Loucy (cell line): Measurements from ENCODE around the gene MYOD1.

Experiments
- H2AFZ ChIP-seq: fragments of 200-600 bp; sonication (generic); 2 replicates; pipeline ENCODE4 v1.6.0; 2016; ENCODE audit warnings: antibody characterized with exemption, mild to moderate bottlenecking, low read length, moderate library complexity
- H3F3A ChIP-seq: fragments of 200-600 bp; 2 replicates; pipeline ENCODE4 v1.6.0; 2016; ENCODE audit warnings: antibody characterized with exemption, low read depth, mild to moderate bottlenecking
- H3K27me3 ChIP-seq: fragments of 200-600 bp; sonication (generic); 2 replicates; pipeline ENCODE4 v1.6.1; 2014; ENCODE audit warnings: low read length, mild to moderate bottlenecking; ENCODE audit not compliant: insufficient read depth, poor library complexity, severe bottlenecking
- H3K36me3 ChIP-seq: fragments of 200-600 bp; sonication (generic); 2 replicates; pipeline ENCODE4 v1.6.1; 2016; ENCODE audit warnings: low read length; ENCODE audit not compliant: insufficient read depth
- H3K4me1 ChIP-seq: fragments of 200-600 bp; sonication (generic); 2 replicates; pipeline ENCODE4 v1.5.1; 2014; ENCODE audit warnings: low read length, mild to moderate bottlenecking; ENCODE audit not compliant: insufficient read depth, poor library complexity, severe bottlenecking
- H3K4me2 ChIP-seq: fragments of 200-600 bp; sonication (generic); 2 replicates; pipeline ENCODE4 v1.6.0; 2014; ENCODE audit warnings: antibody characterized with exemption, low read length, low read depth, mild to moderate bottlenecking; ENCODE audit not compliant: poor library complexity, severe bottlenecking
- H3K4me3 ChIP-seq: fragments of 200-600 bp; sonication (generic); 2 replicates; pipeline ENCODE4 v1.5.1; 2014; ENCODE audit warnings: low read length, mild to moderate bottlenecking, mixed read lengths; ENCODE audit not compliant: poor library complexity, severe bottlenecking
- H3K79me2 ChIP-seq: fragments of 200-600 bp; sonication (generic); 2 replicates; pipeline ENCODE4 v1.6.1; 2014; ENCODE audit warnings: low read length; ENCODE audit not compliant: insufficient read depth
- H3K9ac ChIP-seq: fragments of 200-600 bp; sonication (generic); 2 replicates; pipeline ENCODE4 v1.6.0; 2014; ENCODE audit warnings: mild to moderate bottlenecking, low read depth, low read length, moderate library complexity; ENCODE audit not compliant: poor library complexity, severe bottlenecking
- H3K9me2 ChIP-seq: fragments of 200-600 bp; sonication (generic); replicated peaks from 2 replicates; pipeline ENCODE4 v1.6.1; 2016; ENCODE audit warnings: low read depth, low read length, mixed read lengths
- H3K9me3 ChIP-seq: fragments of 200-600 bp; sonication (generic); 2 replicates; pipeline ENCODE4 v1.6.1; 2014; ENCODE audit warnings: mild to moderate bottlenecking, antibody characterized with exemption, low read length, low read depth; ENCODE audit not compliant: insufficient read depth
- H4K20me1 ChIP-seq: fragments of 200-600 bp; sonication (generic); 2 replicates; pipeline ENCODE4 v1.6.0; 2014; ENCODE audit warnings: antibody characterized with exemption, low read length, mild to moderate bottlenecking; ENCODE audit not compliant: insufficient read depth, poor library complexity, severe bottlenecking
- EZH2phosphoT487 ChIP-seq: fragments of 200-600 bp; IDR thresholded peaks from 2 replicates; pipeline ENCODE4 v1.6.1; 2018; ENCODE audit warnings: antibody characterized with exemption, mild to moderate bottlenecking, moderate library complexity, borderline replicate concordance
- TF ChIP-seq, protein P1 (sequence below): fragments of 200-600 bp; sonication (generic); conservative IDR thresholded peaks from 2 replicates; pipeline ENCODE4 v1.5.1; 2014; ENCODE audit warnings: mild to moderate bottlenecking, antibody characterized with exemption, low read length

The MYOD1 gene

DNA sequence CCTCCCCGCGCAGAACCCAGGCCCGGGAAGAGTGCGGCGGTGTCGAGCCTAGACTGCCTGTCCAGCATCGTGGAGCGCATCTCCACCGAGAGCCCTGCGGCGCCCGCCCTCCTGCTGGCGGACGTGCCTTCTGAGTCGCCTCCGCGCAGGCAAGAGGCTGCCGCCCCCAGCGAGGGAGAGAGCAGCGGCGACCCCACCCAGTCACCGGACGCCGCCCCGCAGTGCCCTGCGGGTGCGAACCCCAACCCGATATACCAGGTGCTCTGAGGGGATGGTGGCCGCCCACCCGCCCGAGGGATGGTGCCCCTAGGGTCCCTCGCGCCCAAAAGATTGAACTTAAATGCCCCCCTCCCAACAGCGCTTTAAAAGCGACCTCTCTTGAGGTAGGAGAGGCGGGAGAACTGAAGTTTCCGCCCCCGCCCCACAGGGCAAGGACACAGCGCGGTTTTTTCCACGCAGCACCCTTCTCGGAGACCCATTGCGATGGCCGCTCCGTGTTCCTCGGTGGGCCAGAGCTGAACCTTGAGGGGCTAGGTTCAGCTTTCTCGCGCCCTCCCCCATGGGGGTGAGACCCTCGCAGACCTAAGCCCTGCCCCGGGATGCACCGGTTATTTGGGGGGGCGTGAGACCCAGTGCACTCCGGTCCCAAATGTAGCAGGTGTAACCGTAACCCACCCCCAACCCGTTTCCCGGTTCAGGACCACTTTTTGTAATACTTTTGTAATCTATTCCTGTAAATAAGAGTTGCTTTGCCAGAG is 2.0 kb downstream of the MYOD1 start:
- no peaks in the 10 kb centered on the region for H3F3A ChIP-seq
- H3K36me3 ChIP-seq, result no peaks in the 10 kb centered on the region
- H4K20me1 ChIP-seq, result no peaks in the 10 kb centered on the region
- TF ChIP-seq, protein P1, sequence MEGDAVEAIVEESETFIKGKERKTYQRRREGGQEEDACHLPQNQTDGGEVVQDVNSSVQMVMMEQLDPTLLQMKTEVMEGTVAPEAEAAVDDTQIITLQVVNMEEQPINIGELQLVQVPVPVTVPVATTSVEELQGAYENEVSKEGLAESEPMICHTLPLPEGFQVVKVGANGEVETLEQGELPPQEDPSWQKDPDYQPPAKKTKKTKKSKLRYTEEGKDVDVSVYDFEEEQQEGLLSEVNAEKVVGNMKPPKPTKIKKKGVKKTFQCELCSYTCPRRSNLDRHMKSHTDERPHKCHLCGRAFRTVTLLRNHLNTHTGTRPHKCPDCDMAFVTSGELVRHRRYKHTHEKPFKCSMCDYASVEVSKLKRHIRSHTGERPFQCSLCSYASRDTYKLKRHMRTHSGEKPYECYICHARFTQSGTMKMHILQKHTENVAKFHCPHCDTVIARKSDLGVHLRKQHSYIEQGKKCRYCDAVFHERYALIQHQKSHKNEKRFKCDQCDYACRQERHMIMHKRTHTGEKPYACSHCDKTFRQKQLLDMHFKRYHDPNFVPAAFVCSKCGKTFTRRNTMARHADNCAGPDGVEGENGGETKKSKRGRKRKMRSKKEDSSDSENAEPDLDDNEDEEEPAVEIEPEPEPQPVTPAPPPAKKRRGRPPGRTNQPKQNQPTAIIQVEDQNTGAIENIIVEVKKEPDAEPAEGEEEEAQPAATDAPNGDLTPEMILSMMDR, result no peak
- TF ChIP-seq EZH2phosphoT487, result no peak
- no peak overlapping the region for H3K4me3 ChIP-seq
- H2AFZ ChIP-seq, result no peak overlapping the region
- no peaks in the 10 kb centered on the region for H3K27me3 ChIP-seq
- H3K4me1 ChIP-seq, result no peaks in the 10 kb centered on the region
- H3K9ac ChIP-seq, result no peak overlapping the region
- H3K9me3 ChIP-seq, result no peaks in the 10 kb centered on the region
- H3K79me2 ChIP-seq, result no peaks in the 10 kb centered on the region
- H3K4me2 ChIP-seq, result no peak overlapping the region
- no peaks in the 10 kb centered on the region for H3K9me2 ChIP-seq

DNA sequence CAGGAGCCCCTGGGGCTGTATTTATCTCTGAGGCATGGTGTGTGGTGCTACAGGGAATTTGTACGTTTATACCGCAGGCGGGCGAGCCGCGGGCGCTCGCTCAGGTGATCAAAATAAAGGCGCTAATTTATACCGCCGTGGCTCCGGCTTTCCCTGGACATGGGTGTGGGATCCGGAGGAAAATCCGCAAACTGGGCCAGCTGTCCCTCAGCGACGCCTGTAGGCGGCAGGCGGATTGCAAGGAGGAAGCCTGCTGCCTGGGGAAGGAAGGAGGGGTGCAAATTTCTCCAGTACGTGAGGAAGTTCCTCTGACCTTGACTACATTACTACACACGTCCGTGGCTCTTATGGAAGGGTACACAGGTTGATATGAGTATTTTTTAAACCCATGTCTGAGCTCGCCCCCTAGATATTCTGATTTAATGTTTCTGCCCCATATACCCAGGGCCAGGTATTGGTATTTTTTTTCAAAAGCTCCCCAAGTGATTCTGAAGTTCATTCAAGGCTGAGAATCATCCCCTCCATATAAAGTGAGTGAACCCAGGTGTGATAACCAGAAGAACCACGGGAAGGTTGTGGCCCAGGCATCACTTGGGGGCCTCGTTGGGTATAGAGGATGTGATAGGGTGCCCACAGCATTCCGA is 2.8 kb downstream of the MYOD1 start:
- Histone ChIP-seq H3K27me3 (no peaks in the 10 kb centered on the region), H3K4me2 (no peak overlapping the region), H3F3A (no peaks in the 10 kb centered on the region), H3K4me1 (no peaks in the 10 kb centered on the region), H3K79me2 (no peaks in the 10 kb centered on the region), H3K9me3 (no peaks in the 10 kb centered on the region), H2AFZ (no peak overlapping the region), H3K36me3 (no peaks in the 10 kb centered on the region), H3K4me3 (no peak overlapping the region), H4K20me1 (no peaks in the 10 kb centered on the region), H3K9ac (no peak overlapping the region), H3K9me2 (no peaks in the 10 kb centered on the region)
- no peak for TF ChIP-seq EZH2phosphoT487
- TF ChIP-seq, protein P1, result no peak

DNA sequence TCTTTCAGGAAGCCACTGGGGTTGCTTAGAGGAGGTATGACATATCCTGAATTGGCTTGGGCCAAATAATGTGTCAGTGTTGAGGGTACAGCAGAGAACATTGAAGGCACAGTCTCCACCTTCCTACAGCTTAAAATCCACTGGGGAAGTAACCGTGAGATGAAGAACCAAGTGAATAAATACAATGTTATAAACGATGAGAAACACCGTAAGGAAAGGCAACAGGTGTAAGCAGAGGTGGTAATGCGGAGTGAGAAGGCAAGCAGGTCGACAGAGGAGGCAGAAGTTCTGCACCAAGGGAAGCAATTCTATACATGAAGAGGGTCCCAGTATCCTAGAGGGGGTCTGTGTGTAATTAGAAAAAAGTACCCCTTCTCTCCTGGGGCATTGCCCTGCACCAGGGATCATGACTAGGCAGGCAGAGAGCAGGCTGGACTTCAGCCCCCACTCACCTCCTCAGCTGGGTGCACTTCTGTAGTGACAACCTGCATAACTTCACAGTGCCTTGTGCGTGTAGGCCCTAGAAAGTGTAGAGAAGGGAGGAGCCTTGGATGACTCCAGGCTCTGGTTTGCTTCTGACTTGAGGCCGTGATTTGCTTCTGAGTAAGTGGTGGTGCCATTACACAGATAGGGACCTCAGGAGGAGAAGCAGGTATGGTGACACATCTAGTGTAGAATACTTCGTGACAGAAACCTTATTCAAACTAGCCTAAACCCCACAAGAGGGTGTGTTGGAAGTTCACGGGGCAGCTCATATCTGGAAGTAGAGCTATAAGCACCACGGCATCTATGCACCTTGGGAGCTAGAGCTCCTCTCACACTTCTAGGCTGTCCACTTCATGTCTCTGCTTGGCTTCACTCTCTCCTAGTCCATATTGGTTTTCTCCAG is 4.9 kb downstream of the MYOD1 start:
- H4K20me1 ChIP-seq, result no peaks in the 10 kb centered on the region
- H3K4me1 ChIP-seq, result no peaks in the 10 kb centered on the region
- no peaks in the 10 kb centered on the region for H3K9me3 ChIP-seq
- no peak overlapping the region for H3K9ac ChIP-seq
- no peak overlapping the region for H3K4me3 ChIP-seq
- TF ChIP-seq EZH2phosphoT487, result no peak
- TF ChIP-seq, protein P1, result no peak
- no peaks in the 10 kb centered on the region for H3K36me3 ChIP-seq
- H2AFZ ChIP-seq, result no peak overlapping the region
- H3K9me2 ChIP-seq, result no peaks in the 10 kb centered on the region
- H3F3A ChIP-seq, result no peaks in the 10 kb centered on the region
- no peaks in the 10 kb centered on the region for H3K27me3 ChIP-seq
- H3K79me2 ChIP-seq, result no peaks in the 10 kb centered on the region
- no peak overlapping the region for H3K4me2 ChIP-seq
